GM18517 (cell line): ENCODE results near the gene CD46.

Experiments
- ATAC-seq: cut with Tn5 transposase; IDR thresholded peaks from one replicate; pipeline ENCODE4 v1.9.1; 2021; ENCODE audit warnings: mild to moderate bottlenecking, moderate library complexity; ENCODE audit not compliant: unreplicated experiment

CD46 gene

DNA sequence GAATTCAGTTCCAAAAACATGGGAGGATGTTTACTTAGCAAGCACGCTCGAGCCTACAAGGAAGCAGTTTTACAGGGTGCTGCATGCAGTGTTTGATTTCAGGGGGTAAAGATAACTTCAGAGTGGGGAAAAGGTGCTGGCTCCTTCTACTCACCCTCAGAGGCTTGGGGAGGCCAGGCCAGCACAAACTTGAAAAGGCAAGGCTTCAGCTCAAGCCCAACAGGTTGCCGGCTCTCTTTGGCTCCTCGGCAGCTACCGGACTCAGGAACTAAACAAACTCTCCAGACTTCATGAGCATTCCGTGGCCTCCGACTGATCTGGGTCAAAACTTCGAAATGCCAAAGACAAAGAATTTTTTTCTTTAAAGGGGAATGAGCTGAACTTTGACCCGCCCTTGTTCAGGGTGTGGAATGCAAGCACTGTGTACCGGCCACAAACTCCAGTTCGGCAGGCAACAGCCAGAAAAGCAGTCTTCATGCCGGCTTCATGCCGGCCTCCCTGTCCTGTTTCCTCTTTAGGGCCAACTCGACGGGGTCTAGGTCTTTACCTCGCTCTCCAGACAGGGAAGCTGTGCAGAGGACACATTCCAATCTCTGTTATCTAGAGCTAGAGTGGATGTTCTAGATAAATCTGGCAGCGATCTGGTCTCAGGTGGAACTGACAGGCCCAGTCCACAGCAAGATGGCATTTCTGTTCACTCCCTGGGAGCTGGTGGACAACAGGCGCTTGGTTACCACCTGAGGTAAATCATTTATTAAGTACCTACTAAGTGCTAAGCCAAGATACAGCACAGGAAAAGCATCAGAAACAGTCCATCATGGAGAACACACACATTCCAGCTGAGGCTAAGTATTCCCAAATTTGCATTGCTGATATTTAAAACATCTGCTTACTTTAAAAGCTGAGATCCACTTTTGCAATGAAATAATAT lies 75.0 kb downstream of the CD46 start:
- no peak for ATAC-seq

- ATAC-seq = no peak
Observed at GRCh38 chr1:207827488-207827830, 75.6 kb downstream of the CD46 start.

- ATAC-seq = no peak
Observed at GRCh38 chr1:207828046-207828445, 76.2 kb downstream of the CD46 start.

DNA sequence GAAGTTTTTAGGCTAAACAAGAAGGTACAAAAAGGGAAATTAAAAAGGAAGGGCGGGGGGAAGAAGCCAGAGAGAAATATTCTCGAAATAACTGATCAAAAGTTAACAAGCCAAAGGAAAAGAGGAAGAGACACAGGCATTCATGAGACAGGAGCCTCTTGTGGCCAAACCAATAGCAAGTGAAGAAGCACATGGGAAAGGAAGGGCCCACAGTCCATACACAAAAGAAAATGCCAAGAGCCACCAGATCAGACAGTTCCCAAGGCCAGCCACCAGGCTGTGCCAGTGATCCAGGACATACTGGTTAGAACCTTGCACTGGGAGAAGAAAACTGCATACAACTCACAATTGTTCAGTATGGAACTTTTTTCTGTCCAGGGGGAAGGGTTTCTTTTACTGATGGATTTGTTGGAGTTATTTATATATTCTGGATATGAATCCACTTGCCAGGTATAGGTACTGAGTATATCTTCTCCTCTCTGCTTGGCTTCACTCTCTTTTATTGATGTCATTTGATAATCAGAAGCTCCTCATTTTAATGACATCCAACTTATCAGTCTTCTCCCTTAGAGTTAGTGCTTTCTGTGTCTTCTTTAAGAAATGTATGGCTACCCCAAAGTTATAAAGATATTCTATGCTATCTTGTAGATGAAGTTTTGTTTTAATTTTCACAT lies 76.8 kb downstream of the CD46 start:
- peak; percentile 28 for ATAC-seq

DNA sequence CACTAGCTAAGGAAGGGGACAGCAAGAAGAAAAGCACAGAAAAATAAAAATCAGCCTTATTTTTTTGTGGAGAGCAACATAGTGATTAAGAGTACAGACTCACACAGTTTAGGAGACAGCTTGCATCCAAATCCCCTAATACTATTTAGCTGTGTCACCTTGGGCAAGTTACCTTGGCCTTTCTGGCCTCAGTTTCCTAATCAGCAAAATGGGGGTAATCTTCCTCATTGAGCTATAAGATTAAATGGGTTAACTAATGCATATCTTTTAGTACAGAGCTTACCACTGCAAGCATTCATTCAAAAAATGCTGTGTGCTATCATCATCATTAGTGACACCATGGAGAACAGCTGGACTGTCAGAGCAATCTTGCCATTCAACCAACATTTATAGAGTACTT lies 77.7 kb downstream of the CD46 start:
- no peak for ATAC-seq

- no peak for ATAC-seq
Observed at GRCh38 chr1:207830788-207831187, 78.9 kb downstream of the CD46 start.

DNA sequence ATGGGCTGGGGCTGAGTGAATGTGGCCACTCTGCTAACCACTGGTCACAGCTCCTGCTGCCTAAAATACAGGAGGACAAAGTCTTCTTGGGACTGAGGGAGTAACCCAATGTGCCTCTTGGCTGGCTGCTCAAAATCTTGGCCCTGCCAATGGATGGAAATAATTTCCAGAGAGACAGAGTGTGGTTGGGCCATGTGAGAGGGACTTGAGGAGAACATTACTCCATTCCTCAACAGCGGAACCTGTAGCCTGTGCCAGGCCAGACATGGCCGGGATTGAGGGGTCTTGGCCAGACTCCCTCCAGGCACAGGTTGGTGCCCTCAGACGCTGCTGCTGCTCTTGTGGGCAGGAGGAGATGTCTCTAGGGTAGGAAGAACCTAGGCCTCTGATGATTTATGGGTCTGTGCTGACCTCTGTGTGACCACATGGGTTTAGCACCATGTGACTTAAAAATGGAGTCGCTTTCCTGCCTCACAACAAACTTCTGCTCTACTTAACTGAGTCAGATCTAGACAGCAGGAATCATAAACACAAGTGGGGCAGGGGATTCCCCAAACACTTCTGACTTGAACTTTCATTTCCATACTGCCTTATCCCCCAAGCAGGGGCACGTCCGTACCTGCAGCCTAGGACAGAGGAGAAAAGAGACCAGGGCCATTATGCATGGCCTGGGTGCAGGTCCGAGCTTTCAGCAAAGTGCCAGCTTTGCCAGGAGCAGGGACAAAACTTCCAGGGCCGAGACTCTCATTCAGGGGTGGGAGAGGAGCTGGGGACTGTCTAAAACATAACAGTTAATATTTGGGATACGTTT lies 79.9 kb downstream of the CD46 start:
- peak; percentile 92 for ATAC-seq

- no peak for ATAC-seq
Observed at GRCh38 chr1:207832796-207833195, 80.9 kb downstream of the CD46 start.

DNA sequence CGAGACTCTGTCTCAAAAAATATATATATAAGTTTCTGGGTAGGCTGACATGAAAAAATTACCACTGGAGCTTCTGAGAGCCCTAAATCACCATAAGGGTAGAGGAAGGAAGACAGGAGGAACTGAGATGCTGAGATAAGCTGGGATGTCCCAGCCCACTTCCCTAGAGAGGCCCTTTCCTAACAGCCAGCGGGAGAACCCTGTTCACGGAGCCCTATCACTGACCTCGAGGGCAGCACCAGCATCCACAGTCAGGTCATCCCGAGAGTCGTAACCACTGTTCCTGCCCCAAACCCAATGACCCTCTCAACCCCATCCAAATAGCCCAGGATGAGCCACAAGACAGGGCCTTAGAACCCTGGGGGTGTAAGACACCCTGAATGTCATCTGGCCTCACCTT lies 81.5 kb downstream of the CD46 start:
- ATAC-seq = no peak

GRCh38 chr1:207833956-207834660 lies 82.3 kb downstream of the CD46 start:
- ATAC-seq = no peak

GRCh38 chr1:207835958-207836357 lies 84.1 kb downstream of the CD46 start:
- no peak for ATAC-seq

DNA sequence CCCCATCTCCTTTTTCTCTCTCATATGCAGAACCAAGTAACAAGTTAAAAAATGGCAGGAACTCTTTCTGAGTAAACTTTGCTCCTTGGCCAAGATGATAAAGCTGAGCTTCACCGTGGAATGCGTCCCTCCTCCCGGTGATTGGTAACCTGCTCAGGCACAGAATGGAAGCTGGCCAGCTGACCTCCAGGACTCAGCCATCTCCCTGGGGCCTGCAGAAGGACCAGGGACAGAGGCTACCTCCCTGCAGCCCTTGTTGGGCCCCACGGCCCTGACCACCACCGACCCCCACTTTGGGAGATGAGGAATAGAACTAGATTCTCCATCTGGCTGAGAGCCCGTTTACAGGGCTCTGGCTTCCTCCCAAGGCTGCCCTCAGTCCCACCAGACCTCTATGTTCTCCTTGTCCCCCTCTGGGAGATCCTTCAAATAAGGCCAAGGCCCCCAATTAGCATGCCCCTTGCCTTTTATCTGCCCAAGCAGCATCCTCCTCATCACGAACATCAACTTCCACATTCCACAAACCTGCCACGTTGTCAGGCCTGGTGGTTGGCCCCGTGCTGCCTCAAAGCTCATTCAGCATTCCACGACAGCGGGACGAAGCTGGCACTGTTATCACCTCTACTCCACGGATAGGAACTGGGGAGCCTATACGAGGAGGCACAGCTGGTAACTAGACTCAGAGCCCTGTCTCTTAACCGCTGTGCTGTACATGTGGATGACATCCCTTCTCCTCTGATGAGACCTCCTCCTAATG lies 84.9 kb downstream of the CD46 start:
- ATAC-seq = no peak

DNA sequence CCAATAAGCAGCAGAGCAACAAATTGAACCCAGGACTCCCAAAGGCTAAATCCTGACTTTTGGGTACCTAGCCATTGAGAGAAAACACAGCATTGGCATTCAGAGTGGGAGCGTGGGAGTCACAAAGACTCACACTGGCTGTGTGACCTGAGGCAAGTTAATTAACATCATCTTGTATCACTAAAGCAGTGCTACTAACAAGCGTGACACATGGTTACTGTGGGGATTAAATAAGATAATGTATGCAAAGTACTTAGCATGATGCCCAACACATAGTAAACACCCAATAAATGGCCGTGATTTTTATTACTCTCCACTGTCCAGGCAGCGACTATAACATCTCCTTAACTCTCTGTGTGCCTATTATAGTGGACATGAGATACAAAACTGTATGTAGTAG lies 85.8 kb downstream of the CD46 start:
- ATAC-seq = no peak

DNA sequence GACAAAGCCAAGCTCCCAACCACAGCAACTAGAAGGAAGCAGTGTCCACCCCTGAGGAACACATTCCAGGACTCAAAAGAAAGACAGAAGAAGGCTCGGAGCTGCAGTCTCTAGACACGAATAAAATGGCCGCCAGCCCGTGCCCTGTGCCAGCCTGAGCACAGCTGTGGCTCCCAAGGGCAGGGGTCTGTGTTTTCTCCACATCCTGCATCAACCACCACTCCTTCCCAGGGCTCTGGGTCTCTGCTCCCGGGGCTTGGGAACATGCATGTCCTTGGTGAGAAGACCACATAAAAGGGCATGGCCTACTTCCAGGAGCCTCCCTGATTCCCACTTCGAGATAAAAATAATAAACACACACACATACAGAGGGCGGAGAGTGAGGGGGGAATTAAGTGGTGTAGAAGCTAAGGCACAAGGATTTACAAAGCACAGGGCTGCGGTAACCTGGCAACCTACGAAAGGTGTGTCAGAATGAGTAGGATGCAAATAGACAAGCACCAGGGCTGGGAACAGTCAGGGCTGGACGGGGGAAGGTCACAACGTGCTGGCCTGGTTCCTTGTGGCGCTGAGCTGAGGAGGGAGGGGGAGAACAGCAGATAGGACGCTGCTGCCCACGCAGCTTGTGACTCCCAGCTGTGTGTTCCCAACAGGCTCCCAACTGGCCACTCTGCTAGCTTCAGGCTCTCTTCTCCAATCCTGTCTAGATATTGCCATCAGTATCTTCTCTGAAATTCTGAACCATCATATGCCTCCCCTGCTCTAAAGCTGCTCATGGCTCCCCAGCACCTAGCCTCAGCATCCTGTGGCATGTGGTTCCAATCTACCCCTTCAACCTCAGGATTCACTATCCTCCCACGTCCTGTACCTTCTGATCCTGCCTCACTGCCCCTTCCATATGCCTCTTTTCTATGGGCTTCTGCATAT lies 86.6 kb downstream of the CD46 start:
- ATAC-seq = no peak

- ATAC-seq = no peak
Observed at GRCh38 chr1:207839083-207839413, 87.2 kb downstream of the CD46 start.

GRCh38 chr1:207840380-207840779 lies 88.5 kb downstream of the CD46 start:
- ATAC-seq = no peak

- no peak for ATAC-seq
Observed at GRCh38 chr1:207841293-207841692, 89.4 kb downstream of the CD46 start.

DNA sequence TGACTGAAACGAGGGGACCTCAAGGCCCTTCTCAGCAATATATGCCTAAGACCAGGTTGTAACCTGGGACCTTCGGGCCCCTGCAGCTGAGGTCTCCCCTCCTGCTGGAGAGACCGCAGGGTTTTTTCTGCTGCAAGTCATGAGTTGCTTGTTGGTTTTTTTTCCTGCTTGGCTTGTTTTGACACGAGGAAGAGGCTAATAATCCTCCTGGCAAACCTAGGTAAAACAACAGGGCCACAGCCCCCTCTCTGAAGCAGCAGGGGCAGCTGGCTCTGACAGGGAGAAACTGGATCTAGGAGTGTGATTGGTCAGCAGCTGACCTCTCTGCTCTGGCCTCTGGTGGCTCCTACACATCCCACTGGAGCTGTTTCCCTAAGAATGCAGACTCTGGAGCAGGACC lies 90.0 kb downstream of the CD46 start:
- ATAC-seq = no peak

GRCh38 chr1:207842506-207842905 lies 90.7 kb downstream of the CD46 start:
- no peak for ATAC-seq
